SH-SY5Y (cell line): Measurements from ENCODE around the gene SPATA20.

Experiments
- GATA2 ChIP-seq: IDR thresholded peaks from 2 replicates; pipeline ENCODE4 v1.6.1; 2011; ENCODE audit warnings: mild to moderate bottlenecking, low read depth, low read length
- GATA3 ChIP-seq: IDR thresholded peaks from 2 replicates; pipeline ENCODE4 v1.6.1; 2011; ENCODE audit warnings: low read depth, mild to moderate bottlenecking, low read length, moderate library complexity

GRCh38 chr17:50577451-50577954 lies 30.5 kb downstream of the SPATA20 start:
- TF ChIP-seq GATA2 (no peak), GATA3 (no peak)
